GM21825 (cell line): ENCODE results near the gene PFDN2.
A peak's percentile ranks its signal among the peaks of the same experiment; 100 is the strongest.

Experiments
- ATAC-seq: cut with Tn5 transposase; IDR thresholded peaks from one replicate; pipeline ENCODE4 v1.9.1; 2021; ENCODE audit warnings: mild to moderate bottlenecking, moderate library complexity; ENCODE audit not compliant: unreplicated experiment

Gene PFDN2, protein sequence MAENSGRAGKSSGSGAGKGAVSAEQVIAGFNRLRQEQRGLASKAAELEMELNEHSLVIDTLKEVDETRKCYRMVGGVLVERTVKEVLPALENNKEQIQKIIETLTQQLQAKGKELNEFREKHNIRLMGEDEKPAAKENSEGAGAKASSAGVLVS

DNA sequence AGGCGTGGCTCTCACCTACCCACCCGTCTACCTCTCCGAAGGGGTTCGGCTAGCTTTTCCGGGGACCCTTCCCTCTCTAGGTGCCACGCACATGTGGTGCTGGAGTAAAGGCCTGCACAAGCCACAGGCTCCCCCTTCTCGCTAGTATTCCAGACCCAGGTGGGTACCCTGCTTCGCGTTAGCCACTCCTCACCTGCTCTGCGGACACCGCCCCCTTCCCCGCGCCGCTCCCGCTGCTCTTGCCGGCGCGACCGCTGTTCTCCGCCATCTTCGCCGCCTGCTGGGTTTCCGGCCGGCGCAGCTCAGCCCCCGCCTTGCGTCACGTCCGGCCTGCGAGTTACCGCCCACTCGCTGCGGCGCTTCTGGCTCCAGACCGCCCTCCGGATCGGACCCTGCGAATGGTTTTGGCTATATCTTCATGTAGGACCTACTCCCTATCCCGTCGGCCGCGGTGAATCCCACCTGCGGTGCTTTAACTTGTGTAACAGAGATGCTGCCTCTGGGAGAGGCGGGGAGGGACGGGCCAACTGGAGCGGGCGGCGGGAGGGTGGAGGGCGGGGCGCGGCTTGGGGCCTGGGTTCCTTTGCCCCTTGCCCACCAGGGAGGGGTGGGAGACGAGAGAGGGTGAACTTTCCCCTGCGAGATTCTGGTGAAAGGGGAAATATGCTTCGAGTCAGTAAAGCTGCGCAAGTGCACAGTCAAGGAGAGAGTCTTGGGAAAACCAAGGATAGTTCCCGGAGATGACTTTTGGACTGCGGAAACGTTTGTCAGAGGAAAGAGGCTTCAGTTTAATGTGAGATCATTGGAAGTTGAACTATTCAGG lies at the start of gene PFDN2, which contains the start of gene NIT1:
PFDN2 (minus strand) TSS at position 279 of the 823 bp plus-strand sequence; CDS start at position 268, 11 bp downstream.
NIT1 (plus strand) TSS at position 347 of the 823 bp plus-strand sequence; CDS start at position 419, 72 bp downstream.
- ATAC-seq, result peak; percentile 75

DNA sequence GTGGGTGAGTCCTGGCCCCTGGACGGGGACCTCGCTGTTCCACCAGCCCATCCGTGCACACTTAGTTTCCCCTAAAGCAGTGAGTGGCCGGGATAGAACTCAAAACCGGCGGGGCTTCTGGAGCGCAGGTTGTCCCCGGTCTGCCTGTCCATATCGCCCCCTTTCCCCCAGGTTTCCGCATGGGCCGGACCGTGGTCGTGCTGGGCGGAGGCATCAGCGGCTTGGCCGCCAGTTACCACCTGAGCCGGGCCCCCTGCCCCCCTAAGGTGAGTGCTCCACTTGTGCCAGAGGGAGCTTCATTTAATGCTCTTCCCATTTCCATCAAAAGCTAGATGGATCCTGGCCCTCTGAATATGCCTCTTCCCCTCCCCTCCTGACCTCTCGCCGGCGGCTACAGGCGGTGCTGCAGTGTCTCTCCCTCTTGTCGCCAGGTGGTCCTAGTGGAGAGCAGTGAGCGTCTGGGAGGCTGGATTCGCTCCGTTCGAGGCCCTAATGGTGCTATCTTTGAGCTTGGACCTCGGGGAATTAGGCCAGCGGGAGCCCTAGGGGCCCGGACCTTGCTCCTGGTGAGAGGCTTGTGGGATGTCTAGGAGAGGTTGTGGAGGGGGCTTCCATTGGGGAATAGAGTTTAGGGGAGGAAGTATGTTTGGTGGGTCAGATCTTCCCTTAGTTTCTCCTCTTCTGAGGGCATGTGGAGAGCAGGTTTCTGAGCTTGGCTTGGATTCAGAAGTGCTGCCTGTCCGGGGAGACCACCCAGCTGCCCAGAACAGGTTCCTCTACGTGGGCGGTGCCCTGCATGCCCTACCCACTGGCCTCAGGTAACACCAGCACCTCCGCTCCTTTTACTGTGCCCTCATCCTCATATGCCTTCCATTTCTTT lies 49.1 kb upstream of the PFDN2 start:
- peak; percentile 3 for ATAC-seq

DNA sequence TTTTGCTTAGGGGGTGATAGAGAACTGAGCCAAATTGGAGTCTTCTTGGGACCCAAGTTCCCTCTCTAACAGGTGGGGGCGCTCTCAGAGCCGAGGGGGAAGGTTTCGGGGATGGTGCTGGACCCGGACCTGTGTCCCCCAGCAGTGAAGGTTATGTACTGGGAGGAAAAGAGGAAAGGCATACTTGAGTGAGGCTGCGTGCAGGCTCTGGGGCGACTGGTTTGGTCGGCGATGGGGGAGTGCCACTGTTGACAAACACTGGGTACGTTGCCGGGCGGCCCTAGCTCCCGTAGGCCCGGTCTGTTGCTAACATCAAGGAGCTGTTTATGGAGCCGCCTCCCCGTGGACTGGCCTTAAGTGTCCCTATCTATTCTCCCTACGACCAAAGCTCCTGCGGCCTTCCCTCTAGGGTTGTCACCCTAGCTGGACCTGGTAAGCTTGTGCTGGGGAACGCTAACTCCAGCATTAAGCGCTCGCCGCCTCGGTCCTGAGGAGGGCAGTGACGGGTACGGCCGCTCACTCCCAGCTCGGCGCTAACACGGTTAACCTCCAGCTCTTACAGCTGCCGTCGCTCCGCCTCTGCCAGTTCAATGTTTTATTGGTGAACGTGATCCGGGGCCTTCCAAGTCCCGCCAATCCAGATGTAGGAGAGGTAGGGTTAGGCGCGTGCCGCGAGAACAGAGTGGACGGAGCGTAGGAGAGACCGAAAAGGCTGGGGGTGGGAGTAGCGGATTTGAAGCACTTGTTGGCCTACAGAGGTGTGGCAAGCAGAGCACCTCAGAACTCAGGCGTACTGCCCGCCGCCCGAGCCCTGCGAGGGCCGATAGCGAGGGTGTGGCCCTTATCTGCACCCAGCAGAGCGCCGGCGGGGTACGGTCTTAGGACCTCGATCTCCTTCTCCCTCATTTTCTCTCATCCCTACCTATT lies 48.2 kb upstream of the PFDN2 start, which contains the start of gene PPOX:
PPOX (plus strand) TSS at position 685 of the 927 bp plus-strand sequence. CDS start 422 bp downstream, outside the sequence.
- ATAC-seq, result peak; percentile 89

DNA sequence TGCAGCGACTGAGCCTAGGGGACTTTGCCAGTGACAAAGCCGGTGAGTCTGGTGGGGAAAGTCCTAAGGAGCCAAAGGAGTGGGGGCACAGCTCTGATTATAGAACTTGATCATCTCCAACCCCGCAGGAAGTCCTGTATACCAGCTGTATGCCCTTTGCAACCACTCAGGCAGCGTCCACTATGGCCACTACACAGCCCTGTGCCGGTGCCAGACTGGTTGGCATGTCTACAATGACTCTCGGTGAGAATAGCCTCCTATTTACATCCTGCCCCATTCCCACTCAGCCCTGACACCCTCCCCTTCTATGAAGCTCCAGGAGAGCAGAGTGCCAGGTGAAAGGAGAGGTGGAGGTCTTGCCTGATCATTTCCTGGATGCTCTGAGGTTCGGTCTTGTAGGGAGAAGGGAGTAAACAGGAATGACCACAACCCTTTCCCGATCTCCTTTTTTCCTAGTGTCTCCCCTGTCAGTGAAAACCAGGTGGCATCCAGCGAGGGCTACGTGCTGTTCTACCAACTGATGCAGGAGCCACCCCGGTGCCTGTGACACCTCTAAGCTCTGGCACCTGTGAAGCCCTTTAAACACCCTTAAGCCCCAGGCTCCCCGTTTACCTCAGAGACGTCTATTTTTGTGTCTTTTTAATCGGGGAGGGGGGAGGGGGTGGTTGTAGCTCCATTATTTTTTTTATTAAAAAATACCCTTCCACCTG lies 47.2 kb upstream of the PFDN2 start:
- ATAC-seq, result no peak

DNA sequence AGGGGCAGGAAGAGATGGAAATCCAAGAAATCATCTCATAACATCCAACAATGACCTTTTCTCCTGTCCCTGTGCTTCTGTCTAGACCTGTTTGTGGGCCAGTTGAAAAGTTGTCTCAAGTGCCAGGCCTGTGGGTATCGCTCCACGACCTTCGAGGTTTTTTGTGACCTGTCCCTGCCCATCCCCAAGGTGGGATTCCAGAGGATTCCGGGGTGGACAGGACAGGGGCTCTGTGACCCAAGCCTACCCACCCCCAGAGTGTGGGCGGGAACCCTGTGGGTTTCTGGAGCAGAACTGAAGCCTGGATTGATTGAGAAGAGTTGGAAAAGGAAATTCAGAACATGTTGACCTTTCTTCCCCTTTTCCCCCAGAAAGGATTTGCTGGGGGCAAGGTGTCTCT lies 46.0 kb upstream of the PFDN2 start:
- no peak for ATAC-seq

DNA sequence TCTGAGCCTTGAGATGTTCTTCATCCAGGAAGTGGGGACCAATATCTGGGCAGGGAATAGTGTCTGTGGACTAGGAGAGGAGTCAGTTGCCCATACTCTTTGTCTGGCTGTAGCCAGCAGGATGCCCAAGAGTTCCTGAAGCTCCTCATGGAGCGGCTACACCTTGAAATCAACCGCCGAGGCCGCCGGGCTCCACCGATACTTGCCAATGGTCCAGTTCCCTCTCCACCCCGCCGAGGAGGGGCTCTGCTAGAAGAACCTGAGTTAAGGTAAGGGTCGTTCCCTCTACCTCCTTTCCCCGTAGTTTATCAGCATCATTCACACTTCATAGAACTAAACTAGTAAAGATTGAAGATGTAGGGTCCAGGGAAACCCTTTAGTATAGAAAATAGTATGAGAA lies 45.0 kb upstream of the PFDN2 start:
- no peak for ATAC-seq

DNA sequence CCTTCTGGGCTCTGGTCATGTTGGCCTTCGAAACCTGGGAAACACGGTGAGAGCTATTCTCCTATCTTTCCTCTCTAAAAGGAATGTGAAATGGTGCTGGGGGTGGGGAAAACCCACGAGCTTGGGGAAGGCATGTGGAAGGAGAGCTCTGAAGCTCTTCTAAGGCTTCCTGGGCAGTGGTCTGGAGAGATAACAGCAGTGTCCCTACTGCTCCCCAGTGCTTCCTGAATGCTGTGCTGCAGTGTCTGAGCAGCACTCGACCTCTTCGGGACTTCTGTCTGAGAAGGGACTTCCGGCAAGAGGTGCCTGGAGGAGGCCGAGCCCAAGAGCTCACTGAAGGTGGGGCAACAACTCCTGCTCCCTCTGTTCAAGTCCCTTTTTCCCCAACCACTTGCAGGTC lies 44.2 kb upstream of the PFDN2 start:
- no peak for ATAC-seq

DNA sequence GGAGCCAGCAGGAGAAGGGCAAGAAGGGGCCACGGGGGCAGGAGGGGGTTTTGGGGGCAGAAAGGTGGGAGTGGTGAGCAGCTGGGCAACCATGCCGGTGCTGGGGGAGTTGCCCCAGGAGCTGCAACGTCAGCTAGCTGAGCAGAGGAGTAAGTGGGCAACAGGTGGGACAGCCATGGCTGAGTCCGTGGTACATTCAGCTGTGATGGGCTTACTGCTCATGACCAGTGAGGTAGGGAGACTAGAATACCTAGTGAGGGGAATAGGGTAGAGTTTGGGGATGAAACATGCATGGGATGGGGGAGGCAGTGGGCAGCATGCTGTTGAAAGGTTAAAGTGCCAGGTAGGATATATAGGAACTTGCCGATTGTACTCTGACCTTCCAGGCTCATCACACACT lies 43.8 kb upstream of the PFDN2 start:
- ATAC-seq, result no peak

DNA sequence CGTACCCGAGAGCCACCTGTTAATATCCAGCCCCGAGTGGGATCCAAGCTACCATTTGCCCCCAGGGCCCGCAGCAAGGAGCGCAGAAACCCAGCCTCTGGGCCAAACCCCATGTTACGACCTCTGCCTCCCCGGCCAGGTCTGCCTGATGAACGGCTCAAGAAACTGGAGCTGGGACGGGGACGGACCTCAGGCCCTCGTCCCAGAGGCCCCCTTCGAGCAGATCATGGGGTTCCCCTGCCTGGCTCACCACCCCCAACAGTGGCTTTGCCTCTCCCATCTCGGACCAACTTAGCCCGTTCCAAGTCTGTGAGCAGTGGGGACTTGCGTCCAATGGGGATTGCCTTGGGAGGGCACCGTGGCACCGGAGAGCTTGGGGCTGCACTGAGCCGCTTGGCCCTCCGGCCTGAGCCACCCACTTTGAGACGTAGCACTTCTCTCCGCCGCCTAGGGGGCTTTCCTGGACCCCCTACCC lies 42.9 kb upstream of the PFDN2 start:
- ATAC-seq, result no peak

DNA sequence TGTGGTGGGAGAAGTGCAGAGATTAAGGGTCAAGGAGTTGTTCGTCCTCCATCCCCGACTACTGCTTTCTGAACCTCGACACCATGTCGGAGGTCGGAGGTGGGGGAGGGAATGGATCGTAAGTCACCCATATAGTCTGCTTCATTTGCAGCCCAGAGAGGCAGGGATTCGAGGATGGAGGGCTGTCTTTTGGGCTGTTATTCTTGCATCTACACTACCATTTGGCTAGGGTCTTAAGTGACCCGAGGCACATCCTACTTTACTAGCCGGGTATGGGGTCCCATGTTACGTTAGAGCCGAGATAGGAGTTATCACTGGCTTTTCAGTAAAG lies 42.0 kb upstream of the PFDN2 start:
- ATAC-seq, result no peak

DNA sequence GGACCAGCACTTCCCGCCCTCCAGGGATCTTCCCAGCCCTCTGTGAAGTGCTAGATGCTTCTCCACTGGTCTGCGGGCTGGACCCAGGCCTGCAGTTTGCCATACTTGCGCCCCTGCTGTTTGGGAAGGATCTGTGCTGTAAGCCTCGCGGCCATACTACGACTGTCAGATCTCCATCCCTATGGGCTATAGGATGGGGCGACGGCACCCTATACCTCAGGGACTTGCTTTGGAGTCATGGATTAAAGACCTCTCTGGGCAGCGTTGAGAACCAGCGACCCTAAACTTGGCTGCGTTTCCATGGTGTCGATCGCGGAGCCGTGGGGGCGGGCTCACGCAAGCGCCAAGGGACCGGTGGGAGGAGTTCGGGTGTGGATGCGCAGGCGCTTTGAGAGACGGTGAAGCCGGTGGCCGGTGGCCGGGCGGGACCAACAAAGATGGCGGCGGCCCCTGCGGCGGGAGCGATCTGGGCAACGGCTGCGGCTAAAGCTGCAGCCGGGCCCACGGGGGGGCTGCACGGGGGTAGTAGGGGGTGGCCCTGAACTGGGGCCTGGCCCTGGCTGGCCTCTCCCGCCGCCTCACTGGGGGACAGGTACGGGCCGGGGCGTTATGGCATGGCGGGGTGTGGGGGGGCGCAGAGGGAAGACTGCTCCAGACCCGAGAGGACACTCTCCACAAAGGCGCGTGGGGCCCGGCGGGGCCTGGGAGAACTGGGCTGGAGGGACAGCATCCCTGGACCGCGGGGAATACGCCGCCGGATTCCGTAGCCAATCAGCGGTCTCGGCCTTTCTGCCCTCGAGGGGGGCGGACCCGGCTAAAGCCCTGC lies 41.5 kb upstream of the PFDN2 start, which contains the start of gene USP21:
USP21 (plus strand) TSS at position 414 of the 826 bp plus-strand sequence. CDS start 1,141 bp downstream, outside the sequence.
- peak; percentile 74 for ATAC-seq

DNA sequence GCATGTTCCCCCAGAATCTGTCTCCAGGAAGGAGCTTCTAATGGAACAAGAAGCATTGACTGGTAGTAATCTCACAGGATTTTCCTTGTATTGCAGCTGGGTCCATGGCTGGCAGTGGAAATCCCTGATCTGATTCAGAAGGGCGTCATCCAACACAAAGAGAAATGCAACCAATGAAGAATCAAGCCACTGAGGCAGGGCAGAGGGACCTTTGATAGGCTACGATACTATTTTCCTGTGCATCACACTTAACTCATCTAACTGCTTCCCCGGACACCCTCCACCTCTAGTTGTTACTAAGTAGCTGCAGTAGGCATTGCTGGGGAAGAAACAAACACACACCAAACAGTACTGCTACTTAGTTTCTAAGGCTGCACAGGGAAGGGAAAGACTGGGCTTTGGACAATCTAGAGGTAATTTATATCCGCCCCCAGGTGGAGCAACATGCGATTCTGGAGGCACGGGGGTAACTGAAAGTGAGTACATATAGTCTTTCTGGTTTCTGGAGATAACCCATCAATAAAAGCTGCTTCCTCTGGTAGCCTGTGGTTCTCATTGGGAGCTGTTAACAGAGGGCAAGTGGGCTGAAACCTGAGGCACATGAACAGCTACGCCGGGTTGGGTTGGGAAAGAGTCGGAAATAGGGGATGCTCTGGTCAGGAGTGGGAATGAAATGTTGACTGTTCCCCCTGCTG lies 40.6 kb upstream of the PFDN2 start:
- peak; percentile 7 for ATAC-seq

DNA sequence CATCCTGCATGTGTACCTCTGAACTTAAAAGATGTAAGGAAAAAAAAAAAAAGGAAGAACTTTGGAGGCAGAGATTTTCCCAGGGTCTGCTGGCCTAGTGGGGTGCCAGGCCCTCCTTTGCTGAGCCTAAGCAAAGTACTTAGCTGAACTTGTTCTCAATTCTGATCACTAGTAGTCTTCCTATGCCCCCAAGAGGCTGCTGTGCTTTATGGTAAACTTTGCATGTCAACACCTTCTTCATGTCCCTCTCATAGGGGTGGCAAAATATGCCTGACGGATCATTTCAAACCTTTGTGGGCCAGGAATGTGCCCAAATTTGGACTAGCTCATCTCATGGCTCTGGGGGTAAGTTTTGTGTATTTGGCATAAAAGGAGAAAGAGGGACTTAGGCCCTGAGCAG lies 40.0 kb upstream of the PFDN2 start:
- no peak for ATAC-seq

DNA sequence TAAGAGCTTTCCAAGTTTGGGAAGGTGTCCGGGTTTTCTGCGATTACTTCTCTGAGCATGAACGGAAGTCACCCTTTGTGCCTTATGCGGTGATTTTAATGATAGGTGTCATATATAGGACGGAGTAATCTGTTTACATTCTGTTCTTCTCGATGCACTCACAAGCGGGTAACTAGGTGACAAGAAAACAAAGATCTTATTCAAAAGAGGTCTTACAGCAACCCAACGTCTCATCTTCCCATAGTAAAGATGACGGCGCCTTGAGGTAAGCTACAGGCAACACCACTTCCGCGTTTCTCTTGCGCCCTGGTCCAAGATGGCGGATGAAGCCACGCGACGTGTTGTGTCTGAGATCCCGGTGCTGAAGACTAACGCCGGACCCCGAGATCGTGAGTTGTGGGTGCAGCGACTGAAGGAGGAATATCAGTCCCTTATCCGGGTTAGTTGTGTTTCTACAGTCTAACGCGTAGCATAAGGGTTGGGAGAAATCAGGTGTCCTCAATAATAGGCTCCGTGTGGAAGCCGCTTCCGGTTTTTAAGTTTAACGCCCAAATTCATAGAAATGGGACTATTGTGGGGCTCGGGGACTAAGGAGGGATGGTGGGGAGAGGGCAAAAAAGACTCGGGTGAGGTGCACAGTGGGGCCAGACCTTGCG lies 36.0 kb upstream of the PFDN2 start, which contains the start of gene UFC1:
UFC1 (plus strand) TSS at position 297 of the 656 bp plus-strand sequence; CDS start at position 317, 20 bp downstream.
- ATAC-seq, result peak; percentile 90

DNA sequence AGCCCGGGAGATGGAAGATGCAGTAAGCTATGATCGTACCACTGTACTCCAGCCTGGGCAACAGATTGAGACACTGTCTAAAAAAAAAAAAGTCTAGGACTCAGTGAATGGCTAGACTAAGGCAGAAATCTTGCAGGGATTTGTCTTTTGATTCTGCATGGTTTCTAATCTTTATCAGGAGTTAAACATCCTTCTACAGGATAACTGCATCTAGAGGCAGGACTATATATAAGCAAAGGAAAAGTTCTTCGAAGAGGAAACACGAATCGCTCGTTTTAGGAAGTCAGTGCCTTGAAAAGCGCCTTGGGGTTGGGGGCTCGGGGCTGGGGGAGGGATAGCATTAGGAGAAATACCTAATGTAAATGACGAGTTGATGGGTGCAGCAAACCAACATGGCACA lies 35.3 kb upstream of the PFDN2 start:
- no peak for ATAC-seq

DNA sequence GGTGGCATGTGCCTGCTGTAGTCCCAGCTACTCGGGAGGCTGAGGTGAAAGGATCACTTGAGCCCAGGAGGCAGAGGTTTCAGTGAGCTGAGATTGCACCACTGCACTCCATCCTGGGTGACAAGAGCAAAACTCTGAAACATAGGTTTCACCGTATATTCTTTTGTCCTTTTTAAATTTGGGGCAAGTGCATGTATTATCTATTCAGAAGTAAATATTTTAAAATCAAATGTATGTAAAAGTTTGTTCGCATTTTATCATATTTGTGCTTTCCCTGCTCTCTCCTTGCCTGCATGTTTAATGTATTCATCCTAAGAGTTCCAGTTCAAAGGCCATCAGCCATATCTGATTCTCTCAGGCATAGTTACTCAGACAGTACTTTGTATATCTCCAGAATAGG lies 28.0 kb upstream of the PFDN2 start:
- no peak for ATAC-seq

DNA sequence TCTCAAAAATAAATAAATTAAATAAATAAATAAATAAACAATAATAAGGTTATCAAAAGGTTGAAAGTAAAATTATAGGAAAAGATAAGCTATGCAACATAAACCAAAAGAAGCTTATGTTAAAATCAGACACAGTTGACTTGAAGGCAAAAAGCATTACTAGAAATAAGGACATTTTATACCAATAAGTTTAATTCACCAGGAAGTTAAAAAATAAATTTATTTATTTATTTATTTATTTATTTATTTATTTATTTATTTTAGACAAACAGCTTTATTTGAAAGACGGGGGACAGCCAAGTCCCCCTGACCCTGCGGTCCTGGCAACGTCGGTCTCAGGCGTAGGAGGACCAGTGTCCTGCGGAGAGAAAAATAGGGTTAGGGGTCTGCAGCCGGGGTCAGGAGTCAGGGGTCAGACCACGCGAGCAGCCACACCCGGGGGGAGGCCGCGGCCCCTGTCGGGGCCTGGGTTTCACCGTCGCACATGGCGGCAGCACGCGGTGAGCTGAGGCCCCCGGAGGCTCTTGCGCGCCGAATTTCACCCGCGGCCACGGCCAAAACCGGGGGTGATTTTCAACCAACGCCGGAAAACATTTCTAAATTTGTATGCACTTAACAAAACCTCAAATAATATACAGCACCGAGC lies 23.0 kb upstream of the PFDN2 start:
- no peak for ATAC-seq
